Urothelium cell line (cell line): ENCODE results near the gene OPCML.

ENCODE experiments used
- DNase-seq: peaks from one replicate; pipeline ENCODE4 v3.0.0; 2011; ENCODE audit warnings: low spot score, mixed read lengths
- FAIRE-seq: peaks from 2 replicates; lab custom pipeline; 2011; peaks lifted over from hg19 to GRCh38; lab: Jason Lieb, UNC

OPCML gene

GRCh38 chr11:133202816-133203215 lies 329.5 kb downstream of the OPCML start:
- FAIRE-seq: no peak
- DNase-seq: no peak

- DNase-seq (no peak), FAIRE-seq (no peak)
Measured at GRCh38 chr11:133198438-133198837, 333.9 kb downstream of the OPCML start.

- FAIRE-seq: no peak
- DNase-seq: no peak
Measured at GRCh38 chr11:133197425-133197824, 334.9 kb downstream of the OPCML start.

- FAIRE-seq: no peak
- DNase-seq: no peak
Measured at GRCh38 chr11:133191931-133192330, 340.4 kb downstream of the OPCML start.

GRCh38 chr11:133181667-133182066 lies 350.6 kb downstream of the OPCML start:
- DNase-seq (no peak), FAIRE-seq (no peak)

GRCh38 chr11:133181066-133181465 lies 351.2 kb downstream of the OPCML start:
- FAIRE-seq (no peak), DNase-seq (no peak)

- FAIRE-seq: no peak
- no peak for DNase-seq
Measured at GRCh38 chr11:133180201-133180600, 352.1 kb downstream of the OPCML start.

- FAIRE-seq: no peak
Measured at GRCh38 chr11:133176748-133177147, 355.6 kb downstream of the OPCML start.

GRCh38 chr11:133175103-133175502 lies 357.2 kb downstream of the OPCML start:
- FAIRE-seq: no peak
- DNase-seq: no peak

More at GRCh38 chr11:133176748-133177147, 355.6 kb downstream of the OPCML start:
- DNase-seq: no peak

GRCh38 chr11:133173810-133174412 lies 358.4 kb downstream of the OPCML start:
- DNase-seq (no peak), FAIRE-seq (no peak)

- DNase-seq (no peak), FAIRE-seq (no peak)
Measured at GRCh38 chr11:133172349-133172748, 360.0 kb downstream of the OPCML start.

- no peak for FAIRE-seq
Measured at GRCh38 chr11:133171374-133171773, 360.9 kb downstream of the OPCML start.

GRCh38 chr11:133168016-133168415 lies 364.3 kb downstream of the OPCML start:
- no peak for FAIRE-seq
- no peak for DNase-seq

More at GRCh38 chr11:133171374-133171773, 360.9 kb downstream of the OPCML start:
- DNase-seq: no peak

- FAIRE-seq: no peak
Measured at GRCh38 chr11:133166662-133167061, 365.6 kb downstream of the OPCML start.

GRCh38 chr11:133164986-133165385 lies 367.3 kb downstream of the OPCML start:
- FAIRE-seq (no peak), DNase-seq (no peak)

More at GRCh38 chr11:133166662-133167061, 365.6 kb downstream of the OPCML start:
- DNase-seq: no peak

- no peak for FAIRE-seq
- DNase-seq: peak; percentile 50
Measured at GRCh38 chr11:133163463-133164419, 368.6 kb downstream of the OPCML start.

GRCh38 chr11:133162227-133162626 lies 370.1 kb downstream of the OPCML start:
- no peak for FAIRE-seq
- DNase-seq: no peak

- no peak for FAIRE-seq
- no peak for DNase-seq
Measured at GRCh38 chr11:133160754-133161153, 371.5 kb downstream of the OPCML start.

- FAIRE-seq (no peak), DNase-seq (peak; percentile 12)
Measured at GRCh38 chr11:133156986-133157745, 375.1 kb downstream of the OPCML start.

- FAIRE-seq (no peak), DNase-seq (no peak)
Measured at GRCh38 chr11:133154781-133155180, 377.5 kb downstream of the OPCML start.

GRCh38 chr11:133154076-133154475 lies 378.2 kb downstream of the OPCML start:
- FAIRE-seq: no peak

More at GRCh38 chr11:133154076-133154475, 378.2 kb downstream of the OPCML start:
- no peak for DNase-seq
